SK-N-MC (cell line): Measurements from ENCODE around the gene SLC30A5.

Source experiments
- EZH2 ChIP-seq: fragments of 200-600 bp; sonication (generic); IDR thresholded peaks from one replicate; pipeline ENCODE4 v1.6.1; 2017; ENCODE audit warnings: antibody characterized with exemption
- FOXP2 ChIP-seq: optimal IDR thresholded peaks from 2 replicates; pipeline ENCODE3; 2011; ENCODE audit warnings: mild to moderate bottlenecking, moderate library complexity; ENCODE audit not compliant: insufficient read depth; ENCODE audit errors: extremely low read length, control extremely low read depth
- POLR2AphosphoS5 ChIP-seq: IDR thresholded peaks from 2 replicates; pipeline ENCODE4 v1.6.1; 2012; ENCODE audit warnings: mild to moderate bottlenecking, low read depth, low read length, borderline replicate concordance

DNA sequence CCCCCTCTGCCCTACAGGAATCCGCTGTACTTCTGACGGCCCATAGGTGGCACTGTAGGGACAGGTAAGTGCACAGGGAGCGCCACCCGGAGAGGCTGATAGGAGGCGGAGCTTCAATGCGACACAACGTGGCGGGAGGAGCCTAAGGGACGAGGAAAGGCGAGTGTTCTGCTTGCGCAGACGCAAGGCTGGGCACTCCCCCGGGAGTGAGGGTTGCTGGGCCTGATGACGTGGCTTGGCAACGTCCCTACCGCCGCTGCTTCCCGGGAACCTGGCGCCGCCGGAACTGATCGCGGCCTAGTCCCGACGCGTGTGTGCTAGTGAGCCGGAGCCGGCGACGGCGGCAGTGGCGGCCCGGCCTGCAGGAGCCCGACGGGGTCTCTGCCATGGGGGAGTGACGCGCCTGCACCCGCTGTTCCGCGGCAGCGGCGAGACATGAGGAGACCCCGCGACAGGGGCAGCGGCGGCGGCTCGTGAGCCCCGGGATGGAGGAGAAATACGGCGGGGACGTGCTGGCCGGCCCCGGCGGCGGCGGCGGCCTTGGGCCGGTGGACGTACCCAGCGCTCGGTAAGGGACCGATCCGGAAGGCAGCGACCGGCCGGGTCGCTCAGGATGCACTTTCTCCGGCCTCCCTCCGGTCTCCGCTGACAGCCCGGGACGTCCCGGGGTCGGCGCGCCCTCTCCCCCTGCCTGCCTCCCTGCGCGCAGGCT lies at the start of gene SLC30A5:
- TF ChIP-seq EZH2 (no peak), POLR2AphosphoS5 (peak; percentile 92), FOXP2 (peak; percentile 56)
